Neural cell (in vitro differentiated cells): ENCODE results near the gene RASSF8. TPM values are rescaled to one million over a fixed set of nuclear protein-coding genes. Genes with fewer than 3 reads are reported as not detected.

Experiments
- H2AFZ ChIP-seq: fragments of 200-600, 300-800 bp; sonication (generic), shearing (Covaris generic); 2 replicates; pipeline ENCODE4 v1.6.0; 2014; ENCODE audit warnings: low read depth, mild to moderate bottlenecking, antibody characterized with exemption, low read length, moderate library complexity
- H3F3A ChIP-seq: fragments of 200-600 bp; shearing (Covaris generic); 2 replicates; pipeline ENCODE4 v1.6.1; 2016; ENCODE audit warnings: mild to moderate bottlenecking, moderate library complexity, mixed read lengths, antibody characterized with exemption, low read length; ENCODE audit not compliant: insufficient read depth, poor library complexity, severe bottlenecking
- H3K27ac ChIP-seq: fragments of 200-600, 300-800 bp; sonication (generic), shearing (Covaris generic); 2 replicates; pipeline ENCODE4 v1.5.1; 2014; ENCODE audit warnings: mild to moderate bottlenecking, low read length, moderate library complexity
- H3K27me3 ChIP-seq: fragments of 300-800, 200-600 bp; sonication (generic), shearing (Covaris generic); 2 replicates; pipeline ENCODE4 v1.6.0; 2014; ENCODE audit warnings: mild to moderate bottlenecking, low read depth, low read length, moderate library complexity; ENCODE audit not compliant: insufficient read depth
- H3K36me3 ChIP-seq: fragments of 300-800, 200-600 bp; sonication (generic), shearing (Covaris generic); 2 replicates; pipeline ENCODE4 v1.5.1; 2014; ENCODE audit warnings: mild to moderate bottlenecking, antibody characterized with exemption, low read length, moderate library complexity; ENCODE audit not compliant: insufficient read depth
- H3K4me2 ChIP-seq: fragments of 300-800, 200-600 bp; sonication (generic), shearing (Covaris generic); 2 replicates; pipeline ENCODE4 v1.6.0; 2014; ENCODE audit warnings: mild to moderate bottlenecking, low read length
- H3K4me3 ChIP-seq: fragments of 300-800, 200-600 bp; sonication (generic), shearing (Covaris generic); 2 replicates; pipeline ENCODE4 v1.5.1; 2014; ENCODE audit warnings: mild to moderate bottlenecking, low read length, moderate library complexity
- H3K79me2 ChIP-seq: fragments of 200-600 bp; shearing (Covaris generic); replicated peaks from 2 replicates; pipeline ENCODE4 v1.6.0; 2014; ENCODE audit warnings: mild to moderate bottlenecking, low read length, moderate library complexity; ENCODE audit not compliant: insufficient read depth
- H3K9ac ChIP-seq: fragments of 300-800, 200-600 bp; sonication (generic), shearing (Covaris generic); 2 replicates; pipeline ENCODE4 v1.6.1; 2016; ENCODE audit warnings: mild to moderate bottlenecking, low read length, mixed read lengths
- H3K9me2 ChIP-seq: fragments of 200-600 bp; shearing (Covaris generic); 2 replicates; pipeline ENCODE4 v1.6.1; 2016; ENCODE audit warnings: mild to moderate bottlenecking, low read length, mixed read lengths; ENCODE audit not compliant: insufficient read depth
- H3K9me3 ChIP-seq: fragments of 200-600, 300-800 bp; sonication (generic), shearing (Covaris generic); 2 replicates; pipeline ENCODE4 v1.6.1; 2016; ENCODE audit warnings: mild to moderate bottlenecking, mixed run types, low read length, moderate library complexity, mixed read lengths
- H4K20me1 ChIP-seq: fragments of 200-600 bp; shearing (Covaris generic); 2 replicates; pipeline ENCODE4 v1.6.1; 2016; ENCODE audit warnings: mild to moderate bottlenecking, mixed run types; ENCODE audit not compliant: insufficient read depth
- CTCF ChIP-seq: fragments of 450-650 bp; IDR thresholded peaks from 2 replicates; pipeline ENCODE4 v1.5.1; 2014; ENCODE audit warnings: antibody characterized with exemption, mild to moderate bottlenecking, moderate library complexity; ENCODE audit not compliant: poor library complexity, severe bottlenecking
- EP300 ChIP-seq: fragments of 450-650 bp; conservative IDR thresholded peaks from 2 replicates; pipeline ENCODE4 v1.6.1; 2014; ENCODE audit warnings: antibody characterized with exemption, mild to moderate bottlenecking, moderate library complexity; ENCODE audit not compliant: poor library complexity, severe bottlenecking
- EZH2 ChIP-seq: fragments of 200-600, 300-800 bp; shearing (Covaris generic), sonication (generic); IDR thresholded peaks from 2 replicates; pipeline ENCODE4 v1.6.1; 2014; ENCODE audit warnings: antibody characterized with exemption, low read length, borderline replicate concordance, mild to moderate bottlenecking; ENCODE audit not compliant: insufficient read depth, poor library complexity, severe bottlenecking
- MXI1 ChIP-seq: fragments of 450-650 bp; conservative IDR thresholded peaks from 2 replicates; pipeline ENCODE4 v1.6.1; 2014; ENCODE audit warnings: antibody characterized with exemption, mild to moderate bottlenecking; ENCODE audit not compliant: poor library complexity, severe bottlenecking
- POLR2AphosphoS5 ChIP-seq: IDR thresholded peaks from 2 replicates; pipeline ENCODE4 v1.6.1; 2012
- RAD21 ChIP-seq: fragments of 450-650 bp; conservative IDR thresholded peaks from 2 replicates; pipeline ENCODE4 v1.6.1; 2014; ENCODE audit warnings: antibody characterized with exemption, mild to moderate bottlenecking, moderate library complexity
- REST ChIP-seq: IDR thresholded peaks from 2 replicates; pipeline ENCODE4 v1.6.1; 2012; ENCODE audit warnings: borderline replicate concordance
- SMC3 ChIP-seq: fragments of 450-650 bp; conservative IDR thresholded peaks from 2 replicates; pipeline ENCODE4 v1.6.1; 2014; ENCODE audit warnings: antibody characterized with exemption, mild to moderate bottlenecking, moderate library complexity; ENCODE audit not compliant: poor library complexity
- TAF1 ChIP-seq: IDR thresholded peaks from 2 replicates; pipeline ENCODE4 v1.6.1; 2012; ENCODE audit warnings: low read depth
- polyA plus RNA-seq: library from polyadenylated mRNA; depleted of rRNA; stranded (reverse); fragments of >200 nt; gene quantifications from 2 replicates; pipeline ENCODE4 v1.2.3, GENCODE V29; 2014

The RASSF8 gene
- polyA plus RNA-seq, 1 donor from 2014 or later = 11.4 TPM

GRCh38 chr12:25937096-25937495 is 21.4 kb upstream of the RASSF8 start:
- no peaks in the 10 kb centered on the region for H3K9me2 ChIP-seq
- TF ChIP-seq POLR2AphosphoS5 = no peak
- no peak for TF ChIP-seq SMC3
- TF ChIP-seq MXI1 = no peak
- TF ChIP-seq RAD21 = no peak
- TF ChIP-seq EP300 = no peak
- TF ChIP-seq REST = no peak
- TF ChIP-seq CTCF = no peak
- no peak for TF ChIP-seq TAF1
- no peak for TF ChIP-seq EZH2
- H3K4me2 ChIP-seq = no peak overlapping the region
- H2AFZ ChIP-seq = no peak overlapping the region
- H3K9ac ChIP-seq = no peak overlapping the region
- H3K27ac ChIP-seq = no peak overlapping the region
- H3K79me2 ChIP-seq = no peaks in the 10 kb centered on the region
- H3K4me3 ChIP-seq = no peak overlapping the region
- H3K27me3 ChIP-seq = no peaks in the 10 kb centered on the region
- H4K20me1 ChIP-seq = no peaks in the 10 kb centered on the region
- H3K36me3 ChIP-seq = no peaks in the 10 kb centered on the region
- no peaks in the 10 kb centered on the region for H3F3A ChIP-seq
- H3K9me3 ChIP-seq = no peaks in the 10 kb centered on the region

- Histone ChIP-seq H3K9me3 (no peaks in the 10 kb centered on the region), H3K4me2 (no peak overlapping the region), H3K4me3 (no peak overlapping the region), H2AFZ (no peak overlapping the region), H3K27ac (no peak overlapping the region), H3K79me2 (no peaks in the 10 kb centered on the region), H3F3A (no peaks in the 10 kb centered on the region), H3K9me2 (no peaks in the 10 kb centered on the region), H3K36me3 (no peaks in the 10 kb centered on the region), H4K20me1 (no peaks in the 10 kb centered on the region), H3K27me3 (no peaks in the 10 kb centered on the region), H3K9ac (no peak overlapping the region)
- TF ChIP-seq TAF1 = no peak
- no peak for TF ChIP-seq CTCF
- TF ChIP-seq POLR2AphosphoS5 = no peak
- TF ChIP-seq RAD21 = no peak
- TF ChIP-seq SMC3 = no peak
- TF ChIP-seq MXI1 = no peak
- no peak for TF ChIP-seq EP300
- no peak for TF ChIP-seq REST
- no peak for TF ChIP-seq EZH2
Measured at GRCh38 chr12:25938581-25938980, 19.9 kb upstream of the RASSF8 start.
